Measurements from ENCODE around the gene SLC35G6.
A peak's percentile ranks its signal among the peaks of the same experiment; 100 is the strongest.

The SLC35G6 gene

GRCh38 chr17:7499161-7499560 is 17.9 kb downstream of the SLC35G6 start:
- no peak for DNase-seq (ENCODE audit: extremely low read depth in 1 of 2, low read depth in 1 of 2)

GRCh38 chr17:7501729-7502128 is 20.5 kb downstream of the SLC35G6 start:
- no peak for DNase-seq (ENCODE audit: extremely low read depth in 1 of 2, low read depth in 1 of 2)

- DNase-seq (ENCODE audit: extremely low read depth in 1 of 2, low read depth in 1 of 2), result no peak
Observed at GRCh38 chr17:7502171-7502847, 21.1 kb downstream of the SLC35G6 start.

GRCh38 chr17:7502987-7503386 is 21.7 kb downstream of the SLC35G6 start:
- DNase-seq (ENCODE audit: extremely low read depth in 1 of 2, low read depth in 1 of 2), result no peak

- no peak for DNase-seq (ENCODE audit: extremely low read depth in 1 of 2, low read depth in 1 of 2)
Observed at GRCh38 chr17:7503521-7503920, 22.3 kb downstream of the SLC35G6 start.

- DNase-seq (ENCODE audit: extremely low read depth in 1 of 2, low read depth in 1 of 2), result no peak
Observed at GRCh38 chr17:7508145-7508544, 26.9 kb downstream of the SLC35G6 start.

- no peak for DNase-seq (ENCODE audit: extremely low read depth in 1 of 2, low read depth in 1 of 2)
Observed at GRCh38 chr17:7508846-7509245, 27.6 kb downstream of the SLC35G6 start.

- DNase-seq (ENCODE audit: extremely low read depth in 1 of 2, low read depth in 1 of 2), result no peak
Observed at GRCh38 chr17:7509937-7510336, 28.7 kb downstream of the SLC35G6 start.

GRCh38 chr17:7511108-7511507 is 29.9 kb downstream of the SLC35G6 start:
- no peak for DNase-seq (ENCODE audit: extremely low read depth in 1 of 2, low read depth in 1 of 2)

- DNase-seq (ENCODE audit: extremely low read depth in 1 of 2, low read depth in 1 of 2), result no peak
Observed at GRCh38 chr17:7512105-7512504, 30.9 kb downstream of the SLC35G6 start.

GRCh38 chr17:7512824-7513540 is 31.7 kb downstream of the SLC35G6 start:
- no peak for DNase-seq (ENCODE audit: extremely low read depth in 1 of 2, low read depth in 1 of 2)

GRCh38 chr17:7513850-7514419 is 32.7 kb downstream of the SLC35G6 start:
- no peak for DNase-seq (ENCODE audit: extremely low read depth in 1 of 2, low read depth in 1 of 2)

- DNase-seq (ENCODE audit: extremely low read depth in 1 of 2, low read depth in 1 of 2), result no peak
Observed at GRCh38 chr17:7515911-7516610, 34.8 kb downstream of the SLC35G6 start.

GRCh38 chr17:7523033-7523432 is 41.8 kb downstream of the SLC35G6 start:
- peak in 1 of 2 donors; percentile 20 for DNase-seq (ENCODE audit: extremely low read depth in 1 of 2, low read depth in 1 of 2)

GRCh38 chr17:7528842-7529241 is 47.6 kb downstream of the SLC35G6 start:
- DNase-seq (ENCODE audit: extremely low read depth in 1 of 2, low read depth in 1 of 2), result no peak

- DNase-seq (ENCODE audit: extremely low read depth in 1 of 2, low read depth in 1 of 2), result no peak
Observed at GRCh38 chr17:7530023-7530900, 49.0 kb downstream of the SLC35G6 start.
